GOT3 (cell line): ENCODE results near the gene CLCN1.

Source experiments
- DNase-seq: peaks from one replicate; lab custom pipeline; 2025; ENCODE audit warnings: mixed read lengths; lab: John Stamatoyannopoulos, UW

CLCN1 gene

GRCh38 chr7:143368387-143368786, 52.5 kb downstream of the CLCN1 start:
- DNase-seq = no peak

- DNase-seq = no peak
Measured at GRCh38 chr7:143369678-143370651, 54.1 kb downstream of the CLCN1 start.

DNA sequence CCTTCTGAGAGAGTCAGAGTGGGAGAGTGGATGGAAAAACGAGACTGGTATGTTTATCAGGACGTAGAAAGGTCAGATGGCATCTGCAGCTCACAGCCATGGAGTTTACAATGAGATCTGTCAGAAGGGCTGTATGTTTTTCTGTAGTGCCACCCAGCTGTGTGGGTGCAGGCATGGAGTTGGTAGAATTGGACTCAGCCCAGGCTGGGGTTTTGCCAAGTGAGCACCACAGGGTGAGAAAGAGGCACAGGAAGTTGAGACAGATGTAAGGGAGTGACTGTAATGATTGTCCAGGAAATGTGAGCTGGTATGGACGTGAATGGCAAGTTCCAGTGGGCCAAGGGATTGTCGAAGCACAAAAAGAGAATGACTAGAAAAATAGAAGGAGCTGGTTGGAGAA, 56.2 kb downstream of the CLCN1 start:
- DNase-seq = no peak

GRCh38 chr7:143373255-143373794, 57.4 kb downstream of the CLCN1 start:
- no peak for DNase-seq

DNA sequence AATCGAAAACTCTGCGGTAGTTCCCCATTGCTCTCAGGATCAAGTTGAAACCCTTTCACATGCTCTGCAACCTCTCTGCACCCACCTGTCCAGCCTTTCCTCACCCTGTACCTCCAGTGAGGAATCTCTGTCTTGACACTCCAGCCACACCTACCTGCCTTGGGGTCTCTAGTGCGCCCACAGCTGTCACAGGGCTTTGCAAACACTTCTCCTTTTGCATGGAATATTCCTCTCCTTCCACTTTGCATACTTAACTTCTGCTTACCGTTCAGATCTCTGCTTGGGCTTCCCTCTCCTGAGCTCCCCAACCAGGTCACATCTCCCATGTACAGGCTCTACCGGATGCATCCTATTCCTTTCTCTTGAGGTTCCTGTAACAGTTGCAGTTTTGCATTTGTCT, 58.6 kb downstream of the CLCN1 start:
- DNase-seq = no peak

DNA sequence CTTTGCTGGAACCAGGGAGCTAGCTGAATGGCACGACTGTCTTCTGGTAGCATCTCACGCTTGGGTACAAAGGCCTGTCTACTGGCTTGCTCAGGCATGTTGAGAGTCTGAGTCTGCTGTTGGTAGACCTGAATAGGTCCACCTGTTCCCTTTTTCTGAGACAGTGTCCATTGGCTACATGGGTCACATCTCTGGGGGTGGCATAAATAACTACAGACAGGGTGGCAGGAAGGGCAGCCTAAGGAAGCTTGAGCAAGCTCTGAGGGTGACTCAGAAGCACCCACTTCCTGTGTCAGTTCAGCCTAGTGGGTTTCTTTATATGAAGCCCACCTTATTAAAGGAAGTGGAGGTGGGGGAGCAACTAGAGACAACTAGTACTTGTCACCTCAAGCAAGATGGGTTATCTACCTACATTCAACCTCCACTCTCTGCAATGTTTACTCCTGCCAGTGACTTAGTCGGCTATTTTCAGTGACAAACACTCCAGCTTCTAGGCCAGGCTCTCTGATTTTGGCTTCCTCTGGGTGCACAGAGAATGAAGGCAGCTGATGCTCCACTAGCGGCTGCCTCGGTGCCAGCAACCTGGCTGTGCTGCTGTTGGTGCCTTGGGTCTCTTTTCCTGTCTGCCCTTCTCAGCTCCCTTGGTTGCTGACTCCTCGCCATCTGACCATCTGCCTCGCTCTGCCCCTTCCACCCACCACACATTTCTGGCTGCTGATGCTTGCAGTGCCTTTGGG, 59.6 kb downstream of the CLCN1 start:
- DNase-seq = no peak

- no peak for DNase-seq
Measured at GRCh38 chr7:143376396-143376795, 60.5 kb downstream of the CLCN1 start.

- no peak for DNase-seq
Measured at GRCh38 chr7:143379611-143380259, 63.8 kb downstream of the CLCN1 start.

DNA sequence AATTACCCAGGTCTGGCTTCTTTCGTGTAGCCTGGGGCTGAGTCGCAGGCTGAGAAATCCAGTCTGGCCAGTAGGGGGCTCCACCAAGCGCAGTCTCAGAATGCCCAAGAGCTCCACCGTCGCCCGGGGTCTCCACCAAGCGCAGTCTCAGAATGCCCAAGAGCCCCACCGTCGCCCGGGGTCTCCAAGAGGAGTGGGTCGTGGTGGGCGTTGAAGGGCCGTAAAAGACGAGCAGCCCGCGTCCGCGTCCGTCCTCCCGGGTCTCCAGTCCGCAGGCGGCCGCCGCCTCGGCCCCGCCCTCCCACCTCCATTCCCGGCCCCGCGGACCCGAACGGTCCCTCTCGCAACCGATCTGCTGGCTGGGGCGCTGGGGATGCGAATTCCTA, 64.3 kb downstream of the CLCN1 start:
- peak; percentile 67 for DNase-seq

- peak; percentile 90 for DNase-seq
Measured at GRCh38 chr7:143380646-143381426, 64.9 kb downstream of the CLCN1 start, which contains the start of gene ZYX. TSS of gene ZYX (plus strand) at chr7:143381345. CDS start at chr7:143381572, 227 bp downstream.

GRCh38 chr7:143381427-143382125, 65.7 kb downstream of the CLCN1 start:
- DNase-seq = no peak

DNA sequence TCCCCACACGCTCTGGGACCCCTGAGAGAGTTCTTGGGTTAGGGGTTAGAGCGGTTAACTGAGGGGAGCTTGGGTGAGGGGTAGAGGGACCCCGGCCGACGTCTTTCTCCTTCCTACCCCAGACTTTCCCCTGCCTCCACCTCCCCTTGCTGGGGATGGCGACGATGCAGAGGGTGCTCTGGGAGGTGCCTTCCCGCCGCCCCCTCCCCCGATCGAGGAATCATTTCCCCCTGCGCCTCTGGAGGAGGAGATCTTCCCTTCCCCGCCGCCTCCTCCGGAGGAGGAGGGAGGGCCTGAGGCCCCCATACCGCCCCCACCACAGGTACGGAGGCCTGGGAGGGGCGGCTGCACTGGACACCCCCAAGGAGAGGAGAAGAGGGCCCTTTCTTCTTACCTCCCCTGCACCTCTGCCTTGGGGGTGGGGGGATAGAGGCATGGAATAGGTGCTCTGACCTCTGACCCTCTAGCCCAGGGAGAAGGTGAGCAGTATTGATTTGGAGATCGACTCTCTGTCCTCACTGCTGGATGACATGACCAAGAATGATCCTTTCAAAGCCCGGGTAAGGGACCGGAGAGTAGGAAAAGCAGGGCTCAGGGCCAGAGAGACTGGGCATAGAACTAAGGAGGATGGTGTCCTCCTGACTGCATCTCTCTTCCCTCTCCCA, 66.3 kb downstream of the CLCN1 start:
- DNase-seq = no peak

- DNase-seq = no peak
Measured at GRCh38 chr7:143382791-143383641, 67.1 kb downstream of the CLCN1 start.

GRCh38 chr7:143383642-143383957, 67.7 kb downstream of the CLCN1 start:
- no peak for DNase-seq

GRCh38 chr7:143384148-143384547, 68.2 kb downstream of the CLCN1 start:
- DNase-seq = no peak

- DNase-seq = no peak
Measured at GRCh38 chr7:143384661-143385631, 69.0 kb downstream of the CLCN1 start.

GRCh38 chr7:143385891-143386781, 70.2 kb downstream of the CLCN1 start:
- DNase-seq = no peak
